Stimulated activated CD4-positive, alpha-beta T cell treated with anti-CD3 and anti-CD28 coated beads, Interleukin-4, amount 100 ng/mL, for 4 hours (primary cell): ENCODE measurements around the gene RTCA.
"Not testable (repeated sequence)": the region's sequence is repeated elsewhere in the genome, so short reads cannot be mapped to it uniquely, and the experiment has no call there.

Source experiments
- DNase-seq, 2 experiments: peaks; one replicate each; pipeline ENCODE4 v3.0.0-alpha.2; 2020

Gene RTCA

DNA sequence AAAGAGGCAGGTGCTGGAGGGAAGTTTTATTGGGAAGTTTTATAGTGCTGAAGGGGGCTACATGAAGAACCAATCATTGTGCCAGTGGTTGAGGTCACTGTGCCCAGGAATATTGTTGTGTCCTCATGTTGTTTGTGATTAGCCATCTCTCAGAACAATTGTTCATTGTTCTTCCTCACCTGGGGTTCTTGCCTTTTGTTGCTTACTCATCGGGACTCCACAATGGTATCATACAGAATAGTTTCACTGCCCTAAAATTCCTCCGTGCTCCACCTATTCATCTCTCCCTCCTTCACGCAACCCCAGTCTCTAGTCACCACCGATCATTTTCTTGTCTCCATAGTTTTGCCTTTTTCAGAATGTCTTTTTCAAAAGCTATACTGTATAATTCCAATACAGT lies 47.4 kb downstream of the RTCA start:
- no peak for DNase-seq

DNA sequence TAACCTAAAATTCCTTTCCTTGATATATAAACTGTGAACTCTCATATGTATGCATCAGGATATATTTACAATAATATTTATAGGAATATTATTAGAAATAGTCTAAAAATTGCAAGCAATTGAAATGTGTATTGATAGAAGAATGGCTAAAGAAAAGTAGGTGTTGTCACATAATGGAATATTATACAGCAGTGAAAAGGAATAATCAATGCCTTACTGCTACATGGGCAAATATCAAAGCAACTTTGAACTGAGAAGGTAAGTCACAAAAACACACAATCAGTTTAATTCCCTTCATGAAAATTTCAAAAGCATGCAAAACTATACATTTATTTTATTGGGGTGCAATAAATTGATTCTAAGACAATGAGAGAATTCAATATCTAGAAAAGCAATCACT lies 50.6 kb downstream of the RTCA start:
- DNase-seq, result no peak

DNA sequence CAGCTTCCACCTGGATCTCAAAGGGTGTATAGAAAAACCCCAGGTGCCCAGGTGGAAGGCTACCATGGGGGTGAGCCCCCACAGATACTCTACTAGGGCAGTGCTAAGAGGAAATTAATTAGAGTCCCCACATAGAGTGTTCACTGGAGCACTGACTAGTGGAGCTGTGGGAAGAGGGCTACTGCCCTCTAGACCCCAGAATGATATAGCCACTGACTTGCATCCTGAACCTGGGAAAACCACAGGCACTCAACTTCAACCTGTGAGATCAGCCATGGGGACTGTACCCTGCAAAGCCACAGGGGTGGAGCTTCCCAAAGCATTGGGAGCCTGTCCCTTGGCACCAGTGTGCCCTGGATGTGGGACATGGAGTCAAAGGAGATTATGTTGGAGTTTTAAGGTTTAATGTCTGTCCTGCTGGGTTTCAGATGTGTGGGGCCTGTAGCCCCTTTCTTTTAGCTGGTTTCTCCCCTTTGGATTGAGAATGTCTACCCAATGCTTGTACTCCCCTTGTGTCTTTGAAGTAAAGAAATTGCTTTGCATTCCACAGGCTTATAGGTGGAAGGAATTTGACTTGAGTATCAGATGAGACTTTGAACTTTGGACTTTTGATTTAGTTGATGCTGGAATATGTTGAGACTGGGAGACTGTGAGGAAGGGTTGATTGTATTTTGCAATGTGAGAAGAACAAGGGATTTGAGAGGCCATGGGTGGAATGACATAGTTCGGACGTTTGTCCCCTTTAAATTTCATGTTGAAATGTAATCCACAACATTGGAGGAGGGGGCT lies 54.5 kb downstream of the RTCA start:
- no peak for DNase-seq

DNA sequence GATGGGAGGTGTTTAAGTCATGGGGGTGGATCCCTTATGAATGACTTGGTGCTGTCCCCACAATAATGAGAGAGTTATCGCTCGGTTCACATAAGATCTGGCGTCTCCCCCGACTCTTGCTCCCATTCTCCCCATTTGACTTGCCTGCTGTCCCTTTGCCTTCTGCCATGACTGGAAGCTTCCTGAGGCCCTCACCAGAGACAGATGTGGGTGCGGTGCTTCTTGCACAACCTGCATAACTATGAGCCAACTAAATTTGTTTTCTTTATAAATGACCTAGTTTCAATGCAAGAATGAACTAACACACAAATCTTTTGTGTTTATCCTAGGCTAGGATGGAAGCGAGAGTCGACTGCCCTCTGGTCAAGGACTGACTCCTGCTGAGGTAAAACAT lies 55.1 kb downstream of the RTCA start:
- DNase-seq, result no peak

DNA sequence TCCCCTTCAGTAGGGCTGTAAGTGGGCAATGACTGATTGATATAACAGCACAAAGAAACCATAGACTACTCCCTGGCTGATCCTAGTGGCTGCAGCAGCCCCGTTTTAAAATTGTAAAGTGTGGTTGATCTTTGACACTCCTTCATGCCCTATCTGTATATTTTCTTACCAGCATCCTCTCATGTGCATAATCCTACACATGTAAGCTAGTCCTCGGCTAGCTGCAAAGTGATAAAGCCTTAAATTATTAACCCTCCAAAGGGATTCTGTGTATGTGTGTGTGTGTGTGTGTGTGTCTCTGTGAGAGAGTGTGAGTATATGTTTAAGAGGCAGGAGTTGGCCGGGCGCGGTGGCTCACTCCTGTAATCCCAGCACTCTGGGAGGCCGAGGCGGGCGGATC lies 55.5 kb downstream of the RTCA start:
- DNase-seq, result no peak

DNA sequence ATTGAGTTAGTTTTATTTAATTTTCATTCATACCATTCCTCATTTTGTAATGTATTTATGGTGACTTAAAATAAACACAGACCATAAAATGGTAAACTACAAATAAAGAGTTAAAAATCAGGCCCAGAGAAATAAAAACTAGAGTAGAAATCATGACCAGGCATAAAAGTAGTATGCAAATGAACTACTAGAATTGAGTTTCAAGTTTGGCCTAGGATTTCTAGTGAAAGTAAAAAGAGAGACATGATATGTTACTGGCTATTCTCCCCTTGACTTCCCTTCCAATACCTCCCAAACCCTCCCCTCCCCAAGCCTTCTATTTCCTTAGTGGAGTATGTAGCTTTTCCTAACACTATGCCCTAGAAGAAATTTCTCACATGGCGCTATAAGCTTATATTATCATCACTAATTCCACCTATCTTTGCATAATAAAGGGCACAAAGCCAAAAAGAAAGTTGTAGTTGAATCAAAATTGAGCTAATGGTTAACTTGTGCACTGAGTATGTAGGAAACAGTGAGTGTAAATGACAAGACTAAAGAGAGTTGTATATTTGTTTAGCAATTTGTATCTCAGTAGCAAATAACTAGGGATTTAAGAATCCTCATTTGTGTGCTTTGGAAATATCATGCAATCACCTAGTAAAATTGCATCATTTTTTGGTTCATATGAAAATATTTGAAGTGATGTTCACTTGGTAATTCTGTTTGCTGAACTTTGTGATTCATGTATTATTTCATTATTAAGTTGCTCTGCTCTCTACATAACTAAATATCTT lies 56.6 kb downstream of the RTCA start:
- DNase-seq, result no peak

DNA sequence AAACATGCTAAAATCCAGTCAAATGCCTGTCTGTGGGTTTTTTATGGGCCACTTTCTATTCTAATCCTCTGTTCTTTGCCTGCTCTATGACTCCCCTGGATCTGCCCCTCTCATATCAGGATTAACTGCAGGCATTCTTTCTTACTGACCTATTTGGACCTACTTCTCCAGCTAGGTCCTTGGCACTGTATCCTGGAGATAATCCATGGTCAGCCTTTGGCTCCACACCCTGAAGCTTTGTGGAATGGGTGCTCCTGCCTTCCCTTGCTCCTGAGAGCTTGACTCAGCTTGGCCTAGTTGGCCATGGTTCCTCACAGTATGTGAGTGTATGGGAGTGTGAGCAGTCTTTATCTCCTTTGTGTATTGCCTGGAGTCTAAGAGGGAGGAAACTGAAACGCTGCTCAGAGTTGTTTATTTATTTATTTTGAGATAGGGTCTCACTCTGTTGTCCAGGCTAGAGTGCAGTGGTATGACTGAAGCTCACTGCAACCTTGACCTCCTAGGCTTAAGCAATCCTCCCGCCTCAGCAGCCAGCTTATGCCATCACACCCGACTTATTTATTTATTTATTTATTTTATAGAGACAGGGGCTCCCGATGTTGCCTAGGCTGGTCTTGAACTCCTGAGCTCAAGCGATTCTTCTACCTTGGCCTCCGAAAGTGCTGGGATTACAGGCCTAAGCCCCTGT lies 57.5 kb downstream of the RTCA start:
- DNase-seq, result no peak

DNA sequence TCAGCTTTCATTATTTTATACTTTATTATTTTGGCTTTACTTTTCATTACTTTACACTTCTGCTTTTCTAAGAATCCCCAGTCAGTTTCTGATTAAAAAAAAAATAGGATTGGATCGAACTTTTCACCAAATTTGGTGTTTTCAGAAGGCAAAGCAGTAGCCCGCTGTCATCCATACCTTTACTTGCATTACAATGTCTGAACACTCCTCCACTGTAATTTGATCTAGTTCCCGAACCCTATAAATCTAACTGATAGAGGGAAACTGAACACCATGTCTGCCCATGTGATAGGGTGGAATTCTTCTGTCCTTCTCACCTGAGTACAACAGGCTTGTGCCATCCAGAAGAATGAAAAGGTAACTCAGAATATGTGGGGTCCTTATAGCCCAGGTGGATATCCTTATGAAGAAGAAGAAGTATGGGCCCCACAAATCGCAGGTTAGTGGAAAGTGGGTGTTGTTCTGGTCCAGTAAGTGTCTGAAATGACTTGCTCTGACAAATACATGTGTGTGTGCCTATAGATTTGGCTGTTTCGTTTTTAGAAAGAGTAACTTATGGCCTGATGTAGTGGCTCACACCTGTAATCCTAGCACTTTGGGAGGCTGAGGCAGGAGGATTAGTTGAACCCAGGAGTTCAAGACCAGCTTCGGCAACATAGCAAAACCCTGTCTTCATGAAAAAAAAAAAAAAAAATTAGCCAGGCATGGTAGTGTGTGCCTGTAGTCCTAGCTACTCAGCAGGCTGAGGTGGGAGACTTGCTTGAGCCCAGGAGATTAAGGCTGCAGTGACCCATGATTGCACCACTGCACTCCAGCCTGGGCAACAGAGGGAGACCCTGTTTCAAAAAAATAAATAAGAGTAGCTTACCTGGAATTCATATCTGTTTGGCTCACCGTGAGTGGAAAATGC lies 59.7 kb downstream of the RTCA start:
- DNase-seq, result no peak

DNA sequence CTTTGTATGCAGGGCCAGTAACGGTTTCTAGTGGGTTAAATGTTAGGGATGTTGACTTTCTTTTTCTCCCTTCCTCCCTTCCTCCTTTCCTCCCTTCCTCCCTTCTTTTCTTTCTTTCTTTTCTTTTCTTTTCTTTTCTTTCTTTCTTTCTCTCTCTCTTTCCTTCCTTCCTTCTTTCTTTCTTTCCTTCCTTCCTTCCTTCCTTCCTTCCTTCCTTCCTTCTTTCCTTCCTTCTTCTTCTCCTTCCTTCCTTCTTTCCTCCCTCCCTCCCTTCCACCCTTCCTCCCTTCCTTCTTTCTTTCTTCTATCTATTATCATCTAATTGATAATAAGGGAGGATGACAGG lies 60.3 kb downstream of the RTCA start:
- DNase-seq, result not testable (repeated sequence)

DNA sequence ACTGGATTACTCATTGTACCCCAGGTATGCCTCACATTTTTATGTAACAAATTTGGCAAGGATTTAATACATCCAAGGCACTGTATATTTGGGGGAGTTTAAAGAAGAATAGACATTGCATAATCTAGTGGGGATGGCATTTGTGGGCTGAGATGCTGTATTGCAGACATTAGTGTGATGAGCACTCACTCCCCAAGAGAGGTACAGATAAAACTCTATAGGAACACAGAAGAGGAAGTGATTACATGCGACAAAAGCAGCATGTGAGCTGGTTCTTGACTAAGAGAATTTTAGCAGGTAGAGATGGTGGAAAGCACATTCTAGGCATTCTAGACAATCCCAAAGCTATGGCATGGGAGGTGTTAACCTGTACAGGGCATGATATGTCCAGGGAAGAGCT lies 62.1 kb downstream of the RTCA start:
- DNase-seq, result no peak

DNA sequence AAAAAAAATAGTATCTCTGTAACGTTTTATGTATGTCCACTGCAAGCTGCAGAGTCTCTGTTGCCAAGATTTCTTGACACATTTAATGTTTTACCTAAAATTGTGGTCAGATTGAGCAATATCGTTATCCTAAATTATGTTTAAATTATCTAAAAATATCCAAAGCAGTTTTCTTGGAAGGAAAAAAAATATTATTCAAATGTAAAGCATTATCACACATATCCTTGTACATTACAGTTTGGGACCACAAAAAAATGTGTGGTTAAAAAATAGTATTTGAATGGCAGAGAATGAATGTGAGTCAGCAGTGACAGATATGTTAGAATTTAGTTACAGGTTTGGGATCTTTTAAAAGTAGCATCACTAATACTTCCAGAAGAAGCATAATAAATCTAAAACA lies 65.1 kb downstream of the RTCA start:
- DNase-seq, result not testable (repeated sequence)

DNA sequence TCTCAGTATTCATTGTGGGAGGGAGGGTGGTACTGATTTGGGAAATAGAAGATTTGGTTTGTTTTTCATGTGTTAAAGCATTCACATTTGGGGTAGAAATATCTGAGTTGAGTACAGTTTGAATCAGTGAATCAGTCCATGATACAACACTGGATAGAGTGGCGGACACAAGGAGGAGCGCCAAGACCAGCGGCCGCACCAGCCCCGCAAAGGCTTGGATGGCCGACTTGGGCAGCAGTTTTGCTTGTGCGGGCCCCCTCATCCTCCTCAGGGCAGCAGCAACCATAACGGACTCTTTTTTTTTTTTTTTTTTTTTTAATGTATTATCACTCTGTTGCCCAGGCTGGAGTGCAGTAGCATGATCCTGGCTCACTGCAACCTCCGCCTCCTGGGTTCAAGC lies 66.3 kb downstream of the RTCA start:
- DNase-seq, result no peak

DNA sequence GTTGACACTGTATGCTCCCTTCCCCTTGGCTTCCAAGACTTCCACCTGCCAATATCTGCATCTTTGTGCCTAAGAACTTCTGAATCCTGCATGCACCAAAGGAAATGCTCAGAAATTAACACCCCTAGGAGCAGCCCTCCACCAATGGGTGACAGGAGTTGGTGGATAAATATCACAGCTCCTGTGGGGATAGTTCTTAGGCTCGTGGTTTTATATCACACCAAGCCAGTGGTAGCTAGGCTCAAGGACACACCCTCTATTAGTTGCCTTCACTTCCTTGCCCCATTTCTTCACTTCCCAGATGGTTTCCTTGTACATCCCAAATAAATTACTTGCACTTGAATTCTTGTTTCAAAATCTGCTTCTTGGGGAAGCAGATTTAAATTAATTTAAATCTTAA lies 69.4 kb downstream of the RTCA start:
- no peak for DNase-seq

DNA sequence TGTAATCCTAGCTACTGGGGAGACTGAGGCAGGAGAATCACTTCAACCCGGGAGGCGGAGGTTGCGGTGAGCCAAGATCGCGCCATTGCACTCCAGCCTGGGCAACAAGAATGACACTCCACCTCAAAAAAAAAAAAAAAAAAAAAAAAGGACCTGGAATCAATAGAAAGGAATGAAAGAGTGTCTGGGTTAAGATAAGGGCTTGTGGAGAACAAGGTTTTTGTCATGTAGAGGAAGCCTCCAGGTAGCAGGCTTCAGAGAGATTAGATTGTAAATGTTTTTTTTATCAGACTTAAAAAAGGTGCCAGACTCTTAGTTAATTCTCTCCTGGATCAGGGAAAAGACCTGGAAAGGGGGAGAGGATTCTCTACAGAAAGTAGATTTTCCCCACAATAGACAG lies 71.9 kb downstream of the RTCA start:
- not testable (repeated sequence) for DNase-seq

DNA sequence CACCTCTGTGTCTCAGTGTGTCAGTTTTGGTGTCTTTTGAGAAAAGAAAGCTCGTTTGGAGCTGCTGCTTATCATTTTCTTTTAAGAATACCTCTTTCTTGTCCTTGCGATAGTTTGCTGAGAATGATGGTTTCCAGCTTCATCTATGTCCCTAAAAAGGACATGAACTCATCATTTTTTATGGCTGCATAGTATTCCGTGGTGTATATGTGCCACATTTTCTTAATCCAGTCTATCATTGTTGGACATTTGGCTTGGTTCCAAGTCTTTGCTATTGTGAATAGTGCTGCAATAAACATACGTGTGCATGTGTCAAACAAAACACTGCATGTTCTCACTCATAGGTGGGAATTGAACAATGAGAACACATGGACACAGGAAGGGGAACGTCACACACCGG lies 73.7 kb downstream of the RTCA start:
- not testable (repeated sequence) for DNase-seq

DNA sequence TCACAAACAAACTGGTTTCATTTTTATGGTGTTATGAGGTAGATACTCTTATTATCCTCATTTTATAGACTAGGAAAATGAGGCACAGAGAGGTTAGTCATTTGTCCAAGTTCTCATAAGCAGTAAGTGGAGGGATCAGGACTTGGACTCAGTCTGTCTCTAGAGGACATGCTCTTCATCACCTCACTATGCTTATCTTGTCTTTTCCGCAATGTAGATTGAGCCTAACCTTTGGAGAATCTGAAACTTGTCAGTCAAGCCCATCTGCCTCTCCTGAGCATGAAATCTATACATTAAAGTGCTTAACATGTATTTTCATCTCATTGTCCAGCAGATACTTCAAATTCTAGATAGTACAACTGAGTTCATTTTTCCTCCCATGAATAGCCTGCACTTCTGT lies 74.5 kb downstream of the RTCA start:
- DNase-seq, result no peak

DNA sequence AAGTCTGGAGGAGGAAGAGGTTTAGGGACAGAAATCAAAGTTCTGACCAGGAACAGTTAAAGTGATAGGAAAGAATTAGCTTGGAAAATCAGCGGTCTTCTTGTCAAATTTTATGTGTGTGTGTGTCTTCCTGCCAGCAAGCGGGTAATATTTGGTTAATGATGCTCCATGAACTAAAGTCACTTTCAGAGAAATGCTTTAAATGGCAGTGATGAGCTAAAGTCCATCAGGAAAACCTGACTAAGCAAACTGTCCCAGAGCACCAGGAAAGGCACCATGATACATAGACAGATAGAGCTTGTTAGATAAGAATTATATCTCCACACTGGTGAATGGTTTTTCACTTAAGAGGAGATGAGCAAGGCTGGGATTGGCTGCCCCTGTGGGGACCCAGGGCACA lies 76.3 kb downstream of the RTCA start:
- DNase-seq, result no peak
